Measurements from ENCODE around the gene SSBP3. TPM values are rescaled to one million over a fixed set of nuclear protein-coding genes. Genes with fewer than 3 reads are reported as not detected.

SSBP3 gene
- total and polyA plus RNA-seq, 2 experiments from 2014 or later = 47.4 to 68.6 TPM

DNA sequence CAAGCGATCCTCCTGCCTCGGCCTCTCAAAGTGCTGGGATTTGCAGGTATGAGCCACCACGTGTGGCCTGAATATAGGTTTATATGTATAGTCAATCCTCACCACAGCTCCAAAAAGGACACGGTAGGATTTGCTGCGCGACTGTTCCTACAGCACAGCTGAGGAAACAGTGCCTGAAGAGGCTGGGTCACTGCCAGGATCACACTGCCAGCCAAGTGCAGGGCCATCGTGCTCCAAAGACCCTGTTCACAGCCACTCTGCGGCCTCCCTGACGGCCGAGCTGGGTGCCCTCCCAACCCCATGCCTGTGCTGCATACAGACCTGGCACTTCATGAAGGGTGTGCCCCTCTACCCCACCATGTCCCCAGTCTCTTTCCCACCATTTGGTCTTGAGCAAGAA, 134.9 kb downstream of the SSBP3 start:
- H3K27ac Mint-ChIP-seq = no peak overlapping the region
- H3K4me1 Mint-ChIP-seq = peaks cover 47% of the 10 kb centered on the region
- H3K79me2 ChIP-seq (replicated peaks; ENCODE audit: insufficient read depth) = peaks cover 89% of the 10 kb centered on the region
- TF ChIP-seq EZH2phosphoT487 (IDR thresholded peaks at IDR 0.05; ENCODE audit: unreplicated experiment) = no peak
- no peak for TF ChIP-seq EZH2 (IDR thresholded peaks at IDR 0.05; ENCODE audit: low read depth, unreplicated experiment)
- TF ChIP-seq CTCF (conservative IDR thresholded peaks at IDR 0.05; ENCODE audit: low read depth in 2 of 2) = no peak
- TF ChIP-seq ETS1 (IDR thresholded peaks at IDR 0.05) = no peak
- TF ChIP-seq CREB1 (CRISPR knock-in tag; IDR thresholded peaks at IDR 0.05; ENCODE audit: low read depth) = no peak
- no peak for TF ChIP-seq POLR2AphosphoS5 (IDR thresholded peaks at IDR 0.05; ENCODE audit: low read depth)
- TF ChIP-seq ZNF114 (CRISPR knock-in tag; IDR thresholded peaks at IDR 0.05) = no peak
- TF ChIP-seq ZNF331 (CRISPR knock-in tag; IDR thresholded peaks at IDR 0.05; ENCODE audit: low read depth) = no peak
- H3K27ac ChIP-seq (ENCODE audit: low read depth) = no peak overlapping the region
- no peak overlapping the region for H3K4me3 Mint-ChIP-seq
- H3K9me2 ChIP-seq (ENCODE audit: insufficient read depth) = no peaks in the 10 kb centered on the region
- peaks cover 39% of the 10 kb centered on the region for H4K20me1 ChIP-seq (replicated peaks; ENCODE audit: insufficient read depth)
- no peak overlapping the region for H3K4me2 ChIP-seq
- ATAC-seq (no peak), DNase-seq (ENCODE audit: low spot score) (no peak)
- peaks cover 37% of the 10 kb centered on the region for H3K4me1 ChIP-seq (ENCODE audit: insufficient read depth)
- no peak overlapping the region for H2AFZ ChIP-seq
- H3K27me3 ChIP-seq (ENCODE audit: insufficient read depth) = no peaks in the 10 kb centered on the region
- H3K36me3 ChIP-seq (ENCODE audit: insufficient read depth) = no peaks in the 10 kb centered on the region; the same call in 1 of the 2 replicates
- H3K27me3 Mint-ChIP-seq (ENCODE audit: insufficient read depth, low read depth, poor library complexity) = peaks cover 32% of the 10 kb centered on the region
- 0 out of 2 replicates have a peak, but pooled peaks cover 5% of the 10 kb centered on the region for H3F3A ChIP-seq (replicated peaks; ENCODE audit: low read depth)
- H3K9me3 Mint-ChIP-seq = no peaks in the 10 kb centered on the region
- no peak overlapping the region for H3K4me3 ChIP-seq
- peaks cover 6% of the 10 kb centered on the region; the same call in 1 of the 3 replicates for H3K36me3 Mint-ChIP-seq (ENCODE audit: low read depth)

GRCh38 chr1:54270543-54270942, 135.7 kb downstream of the SSBP3 start:
- Histone ChIP-seq H4K20me1 (replicated peaks; ENCODE audit: insufficient read depth) (peaks cover 39% of the 10 kb centered on the region), H3K4me1 (ENCODE audit: insufficient read depth) (peaks cover 33% of the 10 kb centered on the region)

More at GRCh38 chr1:54270543-54270942, 135.7 kb downstream of the SSBP3 start:
- no peaks in the 10 kb centered on the region for H3K9me3 Mint-ChIP-seq
- Histone ChIP-seq H3K9me2 (ENCODE audit: insufficient read depth) (no peaks in the 10 kb centered on the region), H3F3A (replicated peaks; ENCODE audit: low read depth) (0 out of 2 replicates have a peak, but pooled peaks cover 5% of the 10 kb centered on the region), H3K79me2 (replicated peaks; ENCODE audit: insufficient read depth) (peaks cover 84% of the 10 kb centered on the region), H2AFZ (no peak overlapping the region), H3K27me3 (ENCODE audit: insufficient read depth) (no peaks in the 10 kb centered on the region), H3K36me3 (ENCODE audit: insufficient read depth) (no peaks in the 10 kb centered on the region; the same call in 1 of the 2 replicates), H3K4me2 (no peak overlapping the region), H3K4me3 (no peak overlapping the region), H3K27ac (ENCODE audit: low read depth) (no peak overlapping the region)
- no peak overlapping the region for H3K27ac Mint-ChIP-seq
- ATAC-seq = no peak
- H3K27me3 Mint-ChIP-seq (ENCODE audit: insufficient read depth, low read depth, poor library complexity) = peaks cover 26% of the 10 kb centered on the region
- no peak overlapping the region for H3K4me3 Mint-ChIP-seq
- TF ChIP-seq EZH2phosphoT487 (IDR thresholded peaks at IDR 0.05; ENCODE audit: unreplicated experiment) (no peak), CTCF (conservative IDR thresholded peaks at IDR 0.05; ENCODE audit: low read depth in 2 of 2) (0 out of 4 replicates have a peak, but pooled peaks of 1 of the 2 experiments have one; percentile 7)
- DNase-seq (ENCODE audit: low spot score) = no peak
- peaks cover 42% of the 10 kb centered on the region for H3K4me1 Mint-ChIP-seq
- peaks cover 6% of the 10 kb centered on the region; the same call in 1 of the 3 replicates for H3K36me3 Mint-ChIP-seq (ENCODE audit: low read depth)
